Inferior parietal cortex (tissue), 1 donor: Measurements from ENCODE around the gene GTF2E1.
"Not testable (repeated sequence)": the region's sequence is repeated elsewhere in the genome, so short reads cannot be mapped to it uniquely, and the experiment has no call there.

ENCODE experiments used
- DNase-seq: peaks from one replicate; pipeline ENCODE4 v3.0.0-alpha.2; 2016; ENCODE audit errors: extremely low spot score

GTF2E1 gene

GRCh38 chr3:120753810-120754209 is 11.3 kb downstream of the GTF2E1 start:
- DNase-seq: no peak

- peak; percentile 19 for DNase-seq
Measured at GRCh38 chr3:120756061-120756460, 13.5 kb downstream of the GTF2E1 start.

- not testable (repeated sequence) for DNase-seq
Measured at GRCh38 chr3:120758551-120758950, 16.0 kb downstream of the GTF2E1 start.

GRCh38 chr3:120762615-120763014 is 20.1 kb downstream of the GTF2E1 start:
- no peak for DNase-seq

- DNase-seq: no peak
Measured at GRCh38 chr3:120763601-120764000, 21.1 kb downstream of the GTF2E1 start.

- DNase-seq: no peak
Measured at GRCh38 chr3:120764206-120764605, 21.7 kb downstream of the GTF2E1 start.

- DNase-seq: no peak
Measured at GRCh38 chr3:120765830-120766493, 23.4 kb downstream of the GTF2E1 start.

- DNase-seq: no peak
Measured at GRCh38 chr3:120766576-120766975, 24.0 kb downstream of the GTF2E1 start.

GRCh38 chr3:120767106-120767505 is 24.6 kb downstream of the GTF2E1 start:
- no peak for DNase-seq

- DNase-seq: no peak
Measured at GRCh38 chr3:120769436-120769835, 26.9 kb downstream of the GTF2E1 start.

- no peak for DNase-seq
Measured at GRCh38 chr3:120770891-120771290, 28.3 kb downstream of the GTF2E1 start.

GRCh38 chr3:120772081-120772480 is 29.5 kb downstream of the GTF2E1 start:
- DNase-seq: no peak

- no peak for DNase-seq
Measured at GRCh38 chr3:120773932-120774331, 31.4 kb downstream of the GTF2E1 start.

GRCh38 chr3:120775411-120775810 is 32.9 kb downstream of the GTF2E1 start:
- no peak for DNase-seq

- no peak for DNase-seq
Measured at GRCh38 chr3:120778776-120779175, 36.2 kb downstream of the GTF2E1 start.

- DNase-seq: no peak
Measured at GRCh38 chr3:120780977-120781376, 38.4 kb downstream of the GTF2E1 start.

GRCh38 chr3:120785832-120786231 is 43.3 kb downstream of the GTF2E1 start:
- not testable (repeated sequence) for DNase-seq

GRCh38 chr3:120791010-120791409 is 48.5 kb downstream of the GTF2E1 start:
- DNase-seq: no peak

GRCh38 chr3:120791913-120792312 is 49.4 kb downstream of the GTF2E1 start:
- no peak for DNase-seq

GRCh38 chr3:120793601-120794000 is 51.1 kb downstream of the GTF2E1 start:
- DNase-seq: no peak

GRCh38 chr3:120795017-120795648 is 52.6 kb downstream of the GTF2E1 start:
- peak; percentile 76 for DNase-seq

- DNase-seq: no peak
Measured at GRCh38 chr3:120795959-120796358, 53.4 kb downstream of the GTF2E1 start.

GRCh38 chr3:120796976-120797375 is 54.4 kb downstream of the GTF2E1 start:
- DNase-seq: no peak

- no peak for DNase-seq
Measured at GRCh38 chr3:120797857-120798256, 55.3 kb downstream of the GTF2E1 start.
